HG03520 (cell line): Measurements from ENCODE around the gene RGMB.

Source experiments
- ATAC-seq: cut with Tn5 transposase; IDR thresholded peaks from one replicate; pipeline ENCODE4 v1.9.1; 2021; ENCODE audit warnings: mild to moderate bottlenecking, moderate library complexity; ENCODE audit not compliant: unreplicated experiment

The RGMB gene

GRCh38 chr5:98816582-98817222 is 43.2 kb downstream of the RGMB start:
- ATAC-seq, result no peak

GRCh38 chr5:98825582-98826375 is 52.3 kb downstream of the RGMB start:
- ATAC-seq, result no peak

- ATAC-seq, result peak; percentile 47
These were observed 53.7 kb downstream of the RGMB start for GRCh38 chr5:98827161-98827560.

DNA sequence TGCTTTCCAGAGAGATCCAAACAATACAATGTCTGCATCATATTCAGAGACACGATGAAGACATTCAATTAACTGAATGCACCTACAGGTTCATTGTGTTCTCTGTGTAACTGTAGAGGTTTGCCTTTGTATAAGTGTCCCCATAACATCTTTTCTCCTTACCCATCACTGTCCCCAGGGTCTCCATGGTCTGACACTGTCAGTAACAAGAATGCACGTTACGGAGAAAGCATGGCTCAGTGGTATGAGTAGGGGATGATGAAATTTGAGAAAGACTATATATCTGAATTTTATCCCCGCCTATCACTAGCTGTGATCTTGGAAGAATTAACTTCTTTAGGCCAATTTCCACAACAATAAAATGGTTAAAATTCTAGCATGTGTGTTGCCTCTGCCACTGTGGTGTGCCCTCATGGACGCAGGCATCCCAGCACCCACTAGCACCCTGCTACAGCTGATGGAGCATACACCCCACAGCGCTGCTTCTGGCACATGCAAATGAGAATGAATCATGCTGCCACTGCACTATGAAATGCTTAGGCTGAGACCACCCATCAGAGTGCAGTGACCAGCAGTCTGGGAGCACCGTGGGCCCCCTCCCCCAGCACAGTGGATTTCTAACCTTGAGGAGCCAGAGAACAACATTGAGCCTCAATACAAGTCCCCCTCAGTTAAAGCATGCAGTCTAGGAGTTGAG is 54.3 kb downstream of the RGMB start:
- no peak for ATAC-seq

- ATAC-seq, result no peak
These were observed 62.7 kb downstream of the RGMB start for GRCh38 chr5:98836175-98836574.

DNA sequence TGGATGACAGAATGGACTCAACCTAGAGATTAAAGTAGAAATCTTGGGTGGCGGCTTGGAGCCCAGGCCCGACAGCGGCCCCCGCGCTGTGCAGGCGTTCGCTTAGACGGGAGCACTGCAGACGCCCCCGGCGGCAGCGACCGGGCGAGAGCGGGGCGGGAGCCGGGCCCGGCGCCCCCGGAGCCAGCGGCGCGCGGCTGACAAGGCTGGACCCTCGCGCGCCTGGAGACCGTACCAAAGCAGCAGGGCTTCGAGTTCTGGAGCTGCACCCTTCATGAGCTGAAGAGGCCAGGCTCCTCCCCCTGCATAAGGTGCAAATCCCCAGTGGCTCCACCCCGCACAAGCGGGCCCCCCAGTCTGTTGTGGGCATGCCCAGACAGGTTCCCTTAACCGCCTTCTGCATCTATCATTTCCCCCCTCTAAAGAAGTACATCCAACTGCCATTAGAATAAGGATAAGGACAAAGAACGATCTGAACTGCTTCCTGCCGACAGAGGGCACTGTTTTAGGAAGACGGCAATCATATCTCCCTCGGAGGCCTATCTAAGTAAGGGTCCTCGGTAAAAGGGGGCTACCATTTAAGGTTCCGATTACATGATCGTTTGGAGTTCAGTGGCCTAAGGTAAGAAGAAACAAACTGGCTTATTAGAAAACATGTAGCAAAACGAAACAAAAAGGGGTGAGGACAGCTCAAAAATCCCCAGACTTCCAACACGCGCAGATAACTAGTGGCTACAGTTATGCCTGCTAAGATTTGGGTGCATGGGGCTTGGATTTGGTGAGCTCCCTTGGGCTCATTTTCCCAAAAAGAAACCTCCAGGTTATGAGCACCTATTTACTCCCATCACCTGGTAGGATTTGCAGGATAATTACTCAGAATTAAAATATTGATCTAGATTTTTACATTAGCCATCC is 66.3 kb downstream of the RGMB start:
- peak; percentile 50 for ATAC-seq

GRCh38 chr5:98840946-98841345 is 67.5 kb downstream of the RGMB start:
- no peak for ATAC-seq

DNA sequence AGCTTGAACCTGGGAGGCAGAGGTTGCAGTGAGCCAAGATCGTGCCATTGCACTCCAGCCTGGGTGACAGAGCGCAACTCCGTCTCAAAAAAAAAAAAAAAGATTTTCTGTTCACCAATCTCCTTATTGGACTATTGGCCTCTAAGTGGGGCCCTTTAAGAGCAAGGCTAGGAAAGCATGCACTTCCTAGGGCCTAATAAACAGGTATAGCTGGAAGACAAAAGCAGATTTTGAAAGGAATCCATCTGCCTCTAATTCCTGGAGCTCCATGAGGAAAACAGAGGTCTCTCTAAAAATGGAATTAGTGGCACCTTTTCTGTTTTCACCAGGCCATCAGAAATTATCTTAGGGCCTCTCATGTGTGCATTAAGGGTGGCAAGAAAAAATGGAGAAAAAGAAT is 70.0 kb downstream of the RGMB start:
- ATAC-seq, result no peak

DNA sequence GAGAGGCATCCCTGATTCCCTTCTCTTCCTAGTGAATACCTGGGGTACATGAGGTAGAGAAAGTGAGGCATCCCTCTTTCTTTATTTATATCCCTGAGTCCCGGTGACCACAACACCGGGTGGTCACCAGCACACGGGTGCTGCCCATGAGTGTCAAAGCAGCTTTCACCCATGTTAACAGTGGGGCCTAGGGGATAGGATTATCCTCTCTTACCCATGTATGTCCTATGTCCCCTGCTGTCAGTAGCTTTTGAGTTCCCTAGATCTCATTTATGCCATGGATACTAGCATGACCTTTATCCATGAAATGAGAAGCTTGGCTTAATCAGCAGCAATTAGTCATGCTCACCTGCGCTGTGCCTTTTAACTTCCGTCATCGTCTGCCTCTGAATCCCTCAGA is 71.4 kb downstream of the RGMB start:
- ATAC-seq, result no peak

- no peak for ATAC-seq
These were observed 72.4 kb downstream of the RGMB start for GRCh38 chr5:98845878-98846277.
